Endothelial cell of umbilical vein (primary cell): Measurements from ENCODE around the gene TRPM8. TPM values are rescaled to one million over a fixed set of nuclear protein-coding genes. Genes with fewer than 3 reads are reported as not detected.

Source experiments
- BruUV-seq: library from RNA; stranded (reverse); fragments of 400-500 nt; replicated peaks from 2 replicates; lab custom pipeline; 2021; lab: Mats Ljungman, UMichigan
- CTCF ChIA-PET: fragments of 300-600, 350-600 bp; sonication (Branson Sonifier 250); formaldehyde crosslinking; loops from one replicate; lab custom pipeline; 2021; ENCODE audit warnings: antibody characterized with exemption, inconsistent platforms; lab: Charles Lee
- POLR2A ChIA-PET: fragments of 300-600, 350-600 bp; sonication (Branson Sonifier 250); formaldehyde crosslinking; loops from one replicate; lab custom pipeline; 2021; ENCODE audit warnings: antibody characterized with exemption, inconsistent platforms; lab: Charles Lee
- DNase-seq: peaks from one replicate; pipeline ENCODE4 v3.0.0-alpha.2; 2011; ENCODE audit warnings: low read depth, low spot score
- FAIRE-seq: peaks from 2 replicates; lab custom pipeline; 2011; peaks lifted over from hg19 to GRCh38; lab: Jason Lieb, UNC
- H2AFZ ChIP-seq: 2 replicates; pipeline ENCODE4 v1.6.0; 2012; ENCODE audit warnings: low read depth, low read length, control low read depth, inconsistent platforms
- H3K27ac ChIP-seq: 2 replicates; pipeline ENCODE4 v1.5.1; 2011; ENCODE audit warnings: low read depth, mild to moderate bottlenecking, control low read depth, low read length, moderate library complexity; ENCODE audit not compliant: insufficient read depth
- H3K27me3 ChIP-seq, 2 experiments: 2 replicates each; pipeline versions ENCODE4 v1.6.0 to v1.6.1; 2011; ENCODE audit warnings: low read length in 2 of 2, mixed read lengths in 1 of 2; ENCODE audit not compliant: control insufficient read depth in 2 of 2, insufficient read depth in 2 of 2
- H3K36me3 ChIP-seq, 2 experiments: 2 replicates in 1 of 2; 3 replicates in 1 of 2; pipeline ENCODE4 v1.5.1; 2011; ENCODE audit warnings: low read length in 2 of 2, mild to moderate bottlenecking in 1 of 2, moderate library complexity in 1 of 2; ENCODE audit not compliant: control insufficient read depth in 2 of 2, insufficient read depth in 2 of 2; ENCODE audit errors: extremely low read depth in 1 of 2
- H3K4me1 ChIP-seq: 3 replicates; pipeline ENCODE4 v1.5.1; 2011; ENCODE audit warnings: mild to moderate bottlenecking, low read length; ENCODE audit not compliant: control insufficient read depth, insufficient read depth; ENCODE audit errors: extremely low read depth
- H3K4me2 ChIP-seq: 2 replicates; pipeline ENCODE4 v1.6.1; 2011; ENCODE audit warnings: low read length, control low read depth, mixed read lengths; ENCODE audit not compliant: insufficient read depth
- H3K4me3 ChIP-seq, 3 experiments: fragments of 200-600 bp in 1 of 3; sonication (generic), shearing (Covaris generic) in 1 of 3; replicated peaks in 1 of 3; 2 replicates each; pipeline ENCODE4 v1.5.1; 2011 to 2016; ENCODE audit warnings: control low read depth in 3 of 3, low read length in 3 of 3, mild to moderate bottlenecking in 2 of 3, inconsistent platforms in 1 of 3, low read depth in 1 of 3, moderate library complexity in 1 of 3; ENCODE audit not compliant: insufficient read depth in 1 of 3
- H3K79me2 ChIP-seq: 2 replicates; pipeline ENCODE4 v1.6.0; 2012; ENCODE audit warnings: low read length, inconsistent platforms; ENCODE audit not compliant: control insufficient read depth, insufficient read depth
- H3K9ac ChIP-seq: replicated peaks from 2 replicates; pipeline ENCODE3; 2011; ENCODE audit warnings: low read length, control low read depth; ENCODE audit not compliant: insufficient read depth; ENCODE audit errors: extremely low read depth
- H3K9me1 ChIP-seq: replicated peaks from 3 replicates; pipeline ENCODE4 v1.6.0; 2011; ENCODE audit warnings: mild to moderate bottlenecking, low read length; ENCODE audit not compliant: control insufficient read depth, insufficient read depth; ENCODE audit errors: extremely low read depth
- H3K9me3 ChIP-seq: replicated peaks from 2 replicates; pipeline ENCODE4 v1.5.1; 2012; ENCODE audit warnings: low read length, inconsistent platforms; ENCODE audit not compliant: control insufficient read depth, insufficient read depth
- H4K20me1 ChIP-seq: replicated peaks from 2 replicates; pipeline ENCODE3; 2011; ENCODE audit warnings: mild to moderate bottlenecking, low read length; ENCODE audit not compliant: control insufficient read depth, insufficient read depth; ENCODE audit errors: extremely low read depth
- FOS ChIP-seq: IDR thresholded peaks from 2 replicates; pipeline ENCODE4 v1.6.1; 2011; ENCODE audit warnings: mild to moderate bottlenecking, low read length, moderate library complexity, borderline replicate concordance; ENCODE audit not compliant: insufficient read depth
- POLR2A ChIP-seq: IDR thresholded peaks from 2 replicates; pipeline ENCODE4 v1.6.1; 2012; ENCODE audit warnings: low read depth, mild to moderate bottlenecking, control low read depth, low read length
- POLR2AphosphoS5 ChIP-seq: IDR thresholded peaks from 2 replicates; pipeline ENCODE4 v1.6.1; 2012; ENCODE audit warnings: low read depth, mild to moderate bottlenecking, control low read depth, low read length, moderate library complexity; ENCODE audit not compliant: insufficient read depth
- dilution Hi-C: fragments of 300-500 bp; cut with MboI; formaldehyde crosslinking; loops from one replicate; pipeline ENCODE4 v1.15.0; 2019; ENCODE audit warnings: low sequenced_read_pairs; ENCODE audit not compliant: extremely low pct_ligation_motif_present
- intact Hi-C: fragments of 100-400 bp; cut with micrococcal nuclease; formaldehyde crosslinking; loops from one replicate; pipeline ENCODE4 v1.10.0; 2022
- polyA plus RNA-seq, 4 experiments: library from polyadenylated mRNA; depleted of rRNA in 3 of 4; stranded (reverse) in 3 of 4; unstranded in 1 of 4; fragments of >200 nt; gene quantifications; 2 replicates each; pipeline versions ENCODE4 v1.2.1 to v1.2.3, GENCODE V29; 2011 to 2012; ENCODE audit warnings: missing spikeins in 1 of 4
- total RNA-seq: library from RNA; stranded (reverse); gene quantifications from 2 replicates; pipeline ENCODE4 v1.2.3, GENCODE V29; 2021
- TF ChIP-seq, protein P1 (sequence below): IDR thresholded peaks from 2 replicates; pipeline ENCODE4 v1.6.1; 2011; ENCODE audit not compliant: insufficient read depth, insufficient read length
- TF ChIP-seq, protein P2 (sequence below), 2 donors: IDR thresholded peaks; 1 replicate in 1 of 2; 2 replicates in 1 of 2; pipeline ENCODE4 v1.5.1; 2011; ENCODE audit warnings: low read length in 2 of 2, mild to moderate bottlenecking in 2 of 2, moderate library complexity in 2 of 2, control low read depth in 1 of 2, inconsistent platforms in 1 of 2, low read depth in 1 of 2; ENCODE audit not compliant: insufficient read depth in 1 of 2; ENCODE audit errors: extremely low read depth in 1 of 2

The TRPM8 gene
- total and polyA plus RNA-seq, 2 donors (not counting 3 experiments of a cell fraction or from before 2014, with no cell fraction given), result not detected

GRCh38 chr2:233996000-233996399 lies 78.8 kb downstream of the TRPM8 start:
- BruUV-seq, result no TSS peak
- Histone ChIP-seq H3K4me3 (no peak overlapping the region), H3K36me3 (no peaks in the 10 kb centered on the region), H3K9me3 (no peaks in the 10 kb centered on the region), H4K20me1 (no peaks in the 10 kb centered on the region), H3K4me1 (no peaks in the 10 kb centered on the region), H3K79me2 (no peaks in the 10 kb centered on the region), H2AFZ (no peak overlapping the region), H3K9me1 (no peaks in the 10 kb centered on the region), H3K4me2 (no peak overlapping the region), H3K27me3 (peaks cover 2 to 3% of the 10 kb centered on the region in 2 experiments), H3K9ac (no peak overlapping the region), H3K27ac (no peak overlapping the region)
- FAIRE-seq, result no peak
- dilution Hi-C loops, result no loop called here
- POLR2A ChIA-PET, result no interaction called here
- TF ChIP-seq POLR2A (no peak), FOS (no peak), POLR2AphosphoS5 (no peak)
- TF ChIP-seq, protein P1, sequence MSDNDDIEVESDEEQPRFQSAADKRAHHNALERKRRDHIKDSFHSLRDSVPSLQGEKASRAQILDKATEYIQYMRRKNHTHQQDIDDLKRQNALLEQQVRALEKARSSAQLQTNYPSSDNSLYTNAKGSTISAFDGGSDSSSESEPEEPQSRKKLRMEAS, result no peak
- intact Hi-C loops, result no loop called here
- CTCF ChIA-PET, result interaction anchor here (0.7 kb wide), 1 partner anchor 452 kb away, joined by 3 read pairs; no protein-coding TSS in a partner anchor
- DNase-seq, result no peak

- CTCF ChIA-PET, result interaction anchor here (0.7 kb wide), 1 partner anchor 451 kb away, joined by 3 read pairs; no protein-coding TSS in a partner anchor
Observed at GRCh38 chr2:233996461-233996860, 79.3 kb downstream of the TRPM8 start.

More at GRCh38 chr2:233996461-233996860, 79.3 kb downstream of the TRPM8 start:
- BruUV-seq, result no TSS peak
- H3K36me3 ChIP-seq, result no peaks in the 10 kb centered on the region
- no peaks in the 10 kb centered on the region for H3K9me3 ChIP-seq
- H3K4me3 ChIP-seq, result no peak overlapping the region
- H3K79me2 ChIP-seq, result no peaks in the 10 kb centered on the region
- H2AFZ ChIP-seq, result no peak overlapping the region
- peaks cover under 1 to 2% of the 10 kb centered on the region in 2 experiments for H3K27me3 ChIP-seq
- no peaks in the 10 kb centered on the region for H4K20me1 ChIP-seq
- dilution Hi-C loops (no loop called here), intact Hi-C loops (no loop called here)
- DNase-seq (no peak), FAIRE-seq (no peak)
- no peak overlapping the region for H3K27ac ChIP-seq
- no peaks in the 10 kb centered on the region for H3K4me1 ChIP-seq
- H3K4me2 ChIP-seq, result no peak overlapping the region
- H3K9me1 ChIP-seq, result no peaks in the 10 kb centered on the region
- POLR2A ChIA-PET, result no interaction called here
- no peak overlapping the region for H3K9ac ChIP-seq
- TF ChIP-seq, protein P2, sequence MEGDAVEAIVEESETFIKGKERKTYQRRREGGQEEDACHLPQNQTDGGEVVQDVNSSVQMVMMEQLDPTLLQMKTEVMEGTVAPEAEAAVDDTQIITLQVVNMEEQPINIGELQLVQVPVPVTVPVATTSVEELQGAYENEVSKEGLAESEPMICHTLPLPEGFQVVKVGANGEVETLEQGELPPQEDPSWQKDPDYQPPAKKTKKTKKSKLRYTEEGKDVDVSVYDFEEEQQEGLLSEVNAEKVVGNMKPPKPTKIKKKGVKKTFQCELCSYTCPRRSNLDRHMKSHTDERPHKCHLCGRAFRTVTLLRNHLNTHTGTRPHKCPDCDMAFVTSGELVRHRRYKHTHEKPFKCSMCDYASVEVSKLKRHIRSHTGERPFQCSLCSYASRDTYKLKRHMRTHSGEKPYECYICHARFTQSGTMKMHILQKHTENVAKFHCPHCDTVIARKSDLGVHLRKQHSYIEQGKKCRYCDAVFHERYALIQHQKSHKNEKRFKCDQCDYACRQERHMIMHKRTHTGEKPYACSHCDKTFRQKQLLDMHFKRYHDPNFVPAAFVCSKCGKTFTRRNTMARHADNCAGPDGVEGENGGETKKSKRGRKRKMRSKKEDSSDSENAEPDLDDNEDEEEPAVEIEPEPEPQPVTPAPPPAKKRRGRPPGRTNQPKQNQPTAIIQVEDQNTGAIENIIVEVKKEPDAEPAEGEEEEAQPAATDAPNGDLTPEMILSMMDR (IDR thresholded peaks at IDR 0.05; ENCODE audit: extremely low read depth in 1 of 2, insufficient read depth in 1 of 2, low read depth in 1 of 2, low read length in 2 of 2), result no peak
